C4-2B (cell line): Measurements from ENCODE around the gene KCNMB2.

Experiments
- CTCF ChIP-seq: fragments of 450-650 bp; conservative IDR thresholded peaks from 2 replicates; pipeline ENCODE4 v1.5.1; 2017; ENCODE audit warnings: mild to moderate bottlenecking
- ZFX ChIP-seq: fragments of 450-650 bp; IDR thresholded peaks from 2 replicates; pipeline ENCODE4 v1.6.1; 2017

- TF ChIP-seq CTCF (no peak), ZFX (no peak)
Measured at GRCh38 chr3:178593786-178594185, 57.5 kb downstream of the KCNMB2 start.
